ENCODE measurements around the gene UROS.

- TF ChIP-seq CTCF (conservative IDR thresholded peaks at IDR 0.05 in 1 of 2, IDR thresholded peaks at IDR 0.05 in 1 of 2; ENCODE audit: low read depth in 1 of 2, low read length in 2 of 2) (no peak), EZH2 (IDR thresholded peaks at IDR 0.05; ENCODE audit: low read length, missing control alignments) (no peak)
Measured at GRCh38 chr10:125756853-125757487, 66.1 kb downstream of the UROS start.

Measured in fibroblast of lung (primary cell).